ACHN (cell line): ENCODE data around the gene PLXNA4.
A peak's percentile ranks its signal among the peaks of the same experiment; 100 is the strongest.
"Not testable (repeated sequence)": the region's sequence is repeated elsewhere in the genome, so short reads cannot be mapped to it uniquely, and the experiment has no call there.

Experiments used
- DNase-seq: peaks from one replicate; pipeline ENCODE4 v3.0.0-alpha.2; 2015
- in situ Hi-C: cut with HindIII; loops from 2 replicates; pipeline ENCODE4 v1.10.0; 2017; ENCODE audit warnings: low sequenced_read_pairs, low pct_ligation_motif_present, low pct_unique_long_range_greater_than_20kb

The PLXNA4 gene

DNA sequence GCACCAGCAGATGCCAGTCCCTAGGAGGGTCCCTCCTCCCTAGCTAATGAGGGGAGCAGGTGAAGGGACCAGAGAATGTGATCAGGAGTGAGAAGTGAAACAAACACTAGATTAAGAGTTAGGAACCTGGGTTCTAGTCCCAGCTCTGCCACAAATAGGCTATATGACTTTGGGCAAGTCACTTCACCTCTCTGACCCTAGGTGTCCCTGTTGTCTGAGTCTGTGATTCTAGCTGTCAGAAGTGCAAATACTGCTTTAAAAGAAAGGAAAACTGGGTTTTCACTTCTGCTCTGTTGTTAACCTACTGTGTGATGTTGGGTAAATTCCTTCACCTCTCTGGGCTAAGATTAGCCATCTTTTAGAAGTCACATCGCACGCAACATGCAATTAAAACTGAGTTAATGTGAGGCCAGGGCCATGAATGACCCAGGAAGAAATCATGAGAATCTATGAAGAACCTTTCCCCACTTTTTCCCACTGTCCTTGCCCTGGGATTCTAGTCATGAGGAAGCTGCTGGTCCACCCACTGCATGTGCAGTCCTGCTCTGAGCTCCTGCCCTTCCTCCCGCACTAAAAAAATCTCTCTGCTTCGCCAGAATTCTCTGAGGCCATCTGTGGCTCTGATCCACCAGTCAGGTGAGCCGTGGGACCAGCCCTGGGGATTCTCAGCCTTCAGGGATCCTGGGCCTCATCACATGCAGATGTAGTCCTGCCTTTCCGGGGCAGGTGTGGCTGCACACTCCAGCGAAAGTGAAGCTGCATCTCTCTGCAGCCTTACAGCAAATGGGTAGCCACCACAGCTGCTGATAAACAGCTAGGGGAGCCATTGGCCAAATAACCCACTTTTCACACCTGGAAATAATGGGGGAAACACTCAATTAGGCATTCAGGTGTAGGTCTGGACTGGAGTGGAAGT lies 181.7 kb downstream of the PLXNA4 start:
- in situ Hi-C loops, result no loop called here
- peak; percentile 14 for DNase-seq

DNA sequence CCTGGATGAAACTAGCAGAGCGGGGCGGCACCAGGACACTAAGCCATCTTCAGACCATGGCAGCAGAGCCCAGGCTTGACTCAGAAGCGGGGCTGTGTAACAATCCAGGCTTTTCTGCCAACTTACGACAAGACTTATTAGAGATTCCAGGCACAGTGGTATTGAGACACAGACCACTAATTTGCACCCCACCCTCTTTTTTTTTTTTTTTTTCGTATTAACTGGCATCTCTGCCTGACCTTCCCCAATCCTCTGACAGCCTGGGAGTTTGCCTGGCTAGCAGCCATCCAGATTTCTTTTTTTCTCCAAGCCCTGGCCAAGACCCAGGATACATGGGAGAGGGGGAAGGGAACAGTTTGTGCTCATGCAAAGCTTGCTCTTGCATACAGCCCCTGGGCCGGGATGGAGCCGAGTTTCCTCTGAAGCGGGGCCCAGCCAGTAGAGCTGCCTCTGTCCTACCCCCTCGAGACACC lies 182.4 kb downstream of the PLXNA4 start:
- no peak for DNase-seq
- in situ Hi-C loops, result no loop called here

DNA sequence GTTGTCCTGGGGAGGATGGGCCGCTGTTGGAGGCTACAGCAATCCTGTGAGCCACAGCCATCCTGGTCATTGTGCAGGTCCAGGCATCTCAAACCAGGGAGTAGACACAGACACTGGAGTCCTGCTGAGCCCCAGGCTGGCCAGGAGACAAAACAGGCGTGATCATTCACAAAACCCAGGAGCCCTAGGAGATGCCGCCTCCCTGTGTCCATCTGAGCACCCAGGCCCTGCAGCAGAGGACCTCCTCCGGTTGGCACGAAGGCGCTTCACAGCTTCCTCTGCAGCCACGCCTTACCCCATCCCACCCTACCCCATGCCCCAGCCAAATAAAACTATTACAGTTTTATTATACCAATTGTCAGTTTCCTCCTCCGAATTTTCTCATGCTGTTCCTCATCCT lies 183.6 kb downstream of the PLXNA4 start:
- in situ Hi-C loops, result no loop called here
- no peak for DNase-seq

DNA sequence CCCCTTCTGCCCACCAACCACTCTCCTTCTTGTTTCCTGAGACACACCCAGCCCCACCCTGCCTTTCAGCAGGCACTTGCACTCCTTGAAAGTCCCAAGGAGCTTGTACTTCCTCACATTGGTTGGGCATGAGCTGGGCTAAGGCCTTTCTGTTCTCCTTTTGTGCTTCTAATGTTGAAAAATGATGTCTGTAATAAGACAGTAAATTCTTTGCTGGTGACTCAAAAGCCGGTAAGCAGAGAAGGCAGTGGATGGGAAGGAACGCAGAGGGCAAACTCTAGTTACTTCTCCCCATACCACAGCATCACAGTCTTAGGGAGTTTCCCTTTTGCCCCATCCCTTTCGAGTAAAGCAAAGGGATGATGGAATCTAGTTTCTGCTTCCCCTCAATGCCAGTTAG lies 185.6 kb downstream of the PLXNA4 start:
- in situ Hi-C loops, result no loop called here
- no peak for DNase-seq

DNA sequence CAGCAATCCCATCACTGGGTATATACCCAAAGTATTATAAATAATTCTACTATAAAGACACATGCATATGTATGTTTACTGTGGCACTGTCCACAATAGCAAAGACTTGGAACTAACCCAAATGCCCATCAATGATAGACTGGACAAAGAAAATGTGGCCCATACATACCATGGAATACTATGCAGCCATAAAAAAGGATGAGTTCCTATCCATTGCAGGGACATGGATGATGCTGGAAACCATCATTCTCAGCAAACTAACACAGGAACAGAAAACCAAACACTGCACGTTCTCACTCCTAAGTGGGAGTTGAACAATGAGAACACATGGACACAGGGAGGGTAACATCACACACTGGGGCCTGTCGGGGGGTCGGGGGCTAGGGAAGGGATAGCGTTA lies 186.2 kb downstream of the PLXNA4 start:
- in situ Hi-C loops, DNase-seq: not testable (repeated sequence)

DNA sequence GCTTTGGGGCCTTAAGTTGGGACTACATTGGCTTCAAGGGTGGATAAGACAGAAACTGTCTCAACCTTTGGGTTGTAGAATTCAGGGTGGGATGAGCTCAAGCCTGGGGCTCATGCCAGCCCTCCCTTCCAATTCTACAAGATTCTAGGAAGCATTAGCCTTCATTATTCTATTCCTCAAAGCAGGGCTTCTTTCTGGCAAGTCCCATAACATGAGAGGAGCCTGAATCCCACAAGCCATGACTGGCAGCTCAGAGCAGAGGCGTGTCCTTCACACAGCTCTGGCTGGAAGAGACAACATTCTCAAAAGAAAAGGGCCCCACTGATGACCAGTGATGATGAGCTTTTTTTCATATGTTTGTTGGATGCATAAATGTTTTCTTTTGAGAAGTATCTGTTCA lies 187.6 kb downstream of the PLXNA4 start:
- in situ Hi-C loops, result no loop called here
- no peak for DNase-seq

DNA sequence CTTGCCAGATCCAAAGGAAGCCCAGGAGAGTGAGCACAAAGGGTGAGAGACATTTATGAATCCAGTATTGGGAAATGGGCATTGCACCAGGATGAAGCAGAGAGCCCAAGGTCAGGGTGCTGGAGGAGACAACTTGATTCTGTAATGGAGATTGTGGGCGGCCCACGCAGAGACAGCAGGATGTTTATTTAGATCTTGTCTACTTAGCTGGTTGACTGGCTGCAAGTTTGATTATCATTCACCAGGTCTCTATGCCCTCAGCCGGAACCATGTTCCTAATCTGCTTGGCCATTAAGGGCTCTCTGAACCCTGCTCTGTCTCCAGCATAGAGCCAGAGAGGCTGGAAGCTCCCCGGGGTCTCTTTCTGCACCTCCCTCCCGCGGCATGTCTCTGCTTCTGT lies 188.7 kb downstream of the PLXNA4 start:
- DNase-seq, result no peak
- in situ Hi-C loops, result no loop called here

DNA sequence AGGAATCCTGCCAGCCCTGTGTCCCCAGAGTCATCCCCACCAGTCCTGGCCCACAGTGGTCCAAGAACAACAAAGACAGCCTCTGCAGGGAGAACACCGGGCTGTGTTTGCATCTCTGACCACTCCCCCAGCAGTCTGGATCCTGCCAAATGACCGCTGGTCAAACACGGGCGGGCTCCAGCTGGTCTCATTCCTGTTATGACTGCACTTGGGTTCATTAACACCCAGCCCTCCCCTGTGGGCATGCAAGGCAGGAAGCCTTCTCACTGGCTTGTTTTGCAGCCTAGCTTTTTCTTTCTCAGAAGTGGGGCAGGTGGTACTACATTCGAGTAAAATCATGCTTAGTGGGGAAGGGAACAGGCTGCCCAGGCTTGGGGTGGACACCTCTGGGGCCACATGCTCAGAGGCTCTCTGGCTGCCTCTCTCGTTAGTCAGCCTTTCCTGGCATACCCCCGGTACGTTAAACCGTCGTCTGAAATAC lies 190.0 kb downstream of the PLXNA4 start:
- in situ Hi-C loops, result no loop called here
- DNase-seq, result no peak

DNA sequence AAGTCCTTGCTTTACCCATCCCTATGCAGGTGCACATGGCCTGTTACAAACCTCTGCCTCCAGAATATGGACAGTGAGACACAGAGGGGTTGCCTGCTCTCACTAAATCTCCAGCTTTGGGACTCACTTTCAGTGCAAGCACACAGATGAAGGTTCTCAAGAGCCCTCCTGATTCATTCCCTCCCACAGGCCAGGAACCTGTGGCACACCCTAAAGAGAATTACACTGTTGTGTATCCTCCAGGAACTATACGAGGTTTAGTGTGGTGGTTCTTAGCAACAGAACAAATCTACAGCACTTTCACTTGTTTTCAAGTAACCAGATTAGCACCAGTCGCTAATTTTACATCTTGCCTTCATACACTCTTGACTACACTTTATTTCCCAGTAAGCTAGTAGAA lies 192.3 kb downstream of the PLXNA4 start:
- in situ Hi-C loops, result no loop called here
- no peak for DNase-seq

DNA sequence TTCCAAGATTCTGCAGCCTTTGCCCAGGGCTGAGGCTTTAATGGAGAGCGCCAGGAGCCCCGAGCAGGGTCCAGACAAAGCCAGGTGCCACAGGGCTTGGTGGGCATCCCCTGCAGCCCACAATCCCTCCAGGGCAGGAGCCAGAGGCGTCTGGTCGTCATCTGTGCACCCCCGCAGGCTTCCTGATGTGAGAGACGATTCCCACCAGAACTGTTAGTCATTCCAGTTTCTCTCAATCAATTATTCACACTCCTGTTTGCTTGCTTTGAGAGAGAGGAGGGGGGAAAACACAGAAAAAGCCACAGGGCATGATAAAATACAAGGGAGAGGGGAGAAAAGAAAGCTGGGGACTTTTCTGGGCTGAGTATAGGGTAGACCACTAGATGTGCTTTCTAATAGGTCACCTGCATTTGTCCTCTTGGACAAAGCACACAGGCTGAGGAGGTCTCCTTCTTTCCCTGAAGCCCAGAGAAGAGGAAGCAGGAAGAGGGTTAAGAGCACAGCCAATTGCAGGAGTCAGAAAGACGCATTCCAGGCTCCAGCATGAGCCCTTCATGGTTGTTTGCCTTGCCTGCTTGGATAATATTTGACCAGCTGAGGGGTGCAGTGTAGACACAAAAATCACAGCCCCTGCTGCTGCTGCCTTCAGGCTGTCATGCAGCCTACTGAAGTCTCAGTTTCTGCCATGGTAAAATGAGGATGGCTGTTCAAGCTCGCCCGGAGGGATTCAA lies 194.4 kb downstream of the PLXNA4 start:
- peak; percentile 61 for DNase-seq
- in situ Hi-C loops, result no loop called here

DNA sequence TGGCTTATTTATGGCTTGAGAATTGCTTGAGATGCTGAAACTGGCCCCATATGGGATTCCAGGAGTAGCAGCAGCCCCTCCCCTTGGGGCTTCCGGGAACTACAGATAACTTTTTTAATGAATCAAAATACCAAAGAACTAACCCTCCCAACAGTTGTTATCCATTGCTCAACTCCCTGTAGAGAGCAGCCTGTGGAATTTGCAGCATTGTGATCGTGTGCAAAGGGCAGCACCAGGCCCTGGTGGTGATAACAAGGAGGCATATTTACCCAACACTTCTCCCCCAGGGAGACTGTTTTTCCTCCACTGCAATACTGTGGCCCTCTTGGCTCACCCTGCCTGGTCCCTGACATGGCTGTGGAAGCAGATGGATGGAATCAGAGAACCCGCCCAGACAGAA lies 196.2 kb downstream of the PLXNA4 start:
- in situ Hi-C loops, result no loop called here
- no peak for DNase-seq

DNA sequence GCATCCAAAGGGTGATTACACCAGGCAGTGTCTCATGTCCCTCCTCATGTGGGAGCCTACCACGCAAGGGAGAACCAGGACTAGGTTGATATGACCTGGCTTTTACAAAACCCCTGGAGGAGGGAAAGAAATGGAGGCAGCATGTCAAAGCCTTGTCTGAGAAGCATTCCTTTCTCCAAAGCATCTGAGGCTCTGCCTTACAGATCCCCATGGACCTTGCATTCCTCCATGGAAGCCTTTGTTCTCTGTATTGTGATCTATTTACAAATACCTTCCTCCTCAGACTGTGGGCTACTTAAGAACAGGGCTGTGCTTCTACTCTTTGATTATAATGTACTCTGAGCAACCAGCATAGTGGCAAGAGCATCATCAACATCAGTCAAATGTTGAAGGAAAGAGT lies 197.0 kb downstream of the PLXNA4 start:
- in situ Hi-C loops, result no loop called here
- no peak for DNase-seq

DNA sequence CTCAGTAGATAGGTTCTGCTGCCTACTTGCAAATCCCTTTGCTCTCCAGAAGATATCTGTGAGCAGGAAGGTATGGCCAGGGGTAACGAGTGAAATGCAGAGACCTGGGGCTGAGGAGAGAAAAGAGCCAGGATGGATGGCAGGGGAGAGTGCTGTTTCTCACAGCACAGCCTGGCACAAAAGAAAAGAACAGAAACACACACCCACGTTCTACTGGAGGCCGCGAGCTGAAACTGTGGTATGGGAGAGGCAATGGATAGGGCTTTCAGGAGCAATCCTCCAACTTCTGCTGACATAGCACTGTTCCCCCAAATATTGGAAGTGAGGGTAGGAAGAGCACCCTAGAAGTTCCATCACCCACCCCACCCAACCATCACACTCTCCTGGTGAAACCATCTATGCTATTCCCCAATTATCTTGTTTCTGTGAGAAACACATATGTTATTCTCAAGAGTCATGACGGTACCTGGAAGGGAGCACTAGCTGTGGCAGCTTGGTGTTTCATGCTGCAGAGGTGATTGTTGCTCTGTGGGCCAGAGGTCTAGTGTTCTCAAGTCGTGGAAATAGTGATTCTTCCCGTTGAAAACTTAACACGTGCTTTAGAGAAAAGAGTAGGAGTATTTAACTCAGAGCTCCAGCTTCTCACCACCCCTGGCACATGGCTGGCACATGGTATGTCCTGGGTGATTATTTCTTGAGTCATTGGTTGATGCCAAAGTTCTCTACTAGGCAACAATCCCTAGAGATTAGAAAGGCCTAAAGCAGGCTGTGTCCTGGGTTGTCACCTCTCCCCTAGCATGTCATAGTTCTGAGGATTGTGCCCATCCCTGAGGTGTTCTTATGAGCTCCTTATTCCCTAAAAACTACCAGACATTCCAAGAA lies 198.3 kb downstream of the PLXNA4 start:
- DNase-seq, result no peak

DNA sequence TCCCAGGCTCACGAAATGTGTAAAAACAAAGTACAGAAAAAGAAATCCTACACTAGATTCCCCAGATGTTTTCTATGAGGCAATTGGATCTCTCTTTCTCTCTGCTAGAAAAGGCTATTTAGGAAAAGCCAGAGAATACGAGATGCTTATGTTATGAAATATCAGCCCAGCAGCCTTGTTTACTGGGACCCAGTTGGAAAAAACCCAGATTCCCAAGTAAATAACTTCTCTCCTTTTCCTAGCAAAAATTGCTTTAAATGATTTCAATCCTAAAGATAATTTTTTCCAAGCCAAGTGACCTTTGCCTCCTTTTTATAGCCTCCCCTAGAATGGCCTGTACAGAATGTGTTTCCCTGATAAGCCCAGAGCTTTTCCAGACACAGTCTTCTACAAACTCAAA lies 199.3 kb downstream of the PLXNA4 start:
- in situ Hi-C loops, result no loop called here
- no peak for DNase-seq

More for the DNA sequence above, 198.3 kb downstream of the PLXNA4 start:
- in situ Hi-C loops, result no loop called here

DNA sequence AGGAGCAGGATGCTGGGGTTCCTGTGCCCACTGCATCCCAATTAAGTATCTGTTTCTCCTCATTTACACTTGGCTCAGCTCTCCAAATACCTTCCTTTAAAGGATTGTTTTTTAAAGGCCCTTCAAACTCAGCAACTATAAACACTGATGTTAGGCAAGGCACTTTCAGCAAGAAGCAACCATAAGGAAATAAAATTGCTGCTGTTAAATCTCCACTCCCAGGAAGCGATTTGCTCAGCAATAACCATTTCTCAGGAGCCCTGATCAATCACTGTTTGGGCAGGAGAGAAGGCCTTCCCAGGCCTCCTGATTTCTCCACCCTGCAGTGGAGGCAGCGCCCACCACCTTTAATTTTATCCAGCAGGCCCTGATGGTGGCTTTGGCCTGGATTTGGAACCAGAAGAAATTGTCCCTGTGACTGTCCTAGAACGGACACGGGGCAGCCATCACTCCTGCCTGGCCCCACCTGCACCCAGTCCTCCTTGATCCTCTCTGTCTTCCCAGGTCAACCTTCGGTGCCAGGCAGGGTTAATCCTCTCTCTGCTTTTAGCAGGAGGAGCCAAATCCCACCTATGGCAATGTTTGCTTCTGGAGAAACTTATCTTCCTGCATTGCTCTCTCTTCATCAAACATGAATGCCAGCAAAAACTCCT lies 199.8 kb downstream of the PLXNA4 start:
- no peak for DNase-seq
- in situ Hi-C loops, result no loop called here

DNA sequence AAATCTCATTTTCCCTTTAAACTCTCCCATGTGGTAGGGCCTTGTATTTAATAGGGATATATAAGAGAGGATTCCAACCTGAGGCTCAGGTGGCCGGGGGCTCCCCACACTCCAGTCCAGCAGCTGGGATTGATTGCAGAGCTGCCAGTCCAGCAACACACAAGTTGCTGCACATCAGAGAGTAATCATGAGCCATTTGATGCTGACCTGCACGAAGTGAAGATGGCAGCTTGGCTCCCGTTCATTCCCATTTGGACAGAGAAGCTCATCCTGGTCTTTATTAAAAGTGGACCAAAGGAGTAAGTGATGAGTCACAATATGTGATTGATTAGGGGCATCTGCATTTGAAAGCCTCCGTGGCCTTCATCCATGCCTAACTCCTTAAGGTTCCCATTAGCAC lies 202.4 kb downstream of the PLXNA4 start:
- in situ Hi-C loops, result no loop called here
- no peak for DNase-seq

DNA sequence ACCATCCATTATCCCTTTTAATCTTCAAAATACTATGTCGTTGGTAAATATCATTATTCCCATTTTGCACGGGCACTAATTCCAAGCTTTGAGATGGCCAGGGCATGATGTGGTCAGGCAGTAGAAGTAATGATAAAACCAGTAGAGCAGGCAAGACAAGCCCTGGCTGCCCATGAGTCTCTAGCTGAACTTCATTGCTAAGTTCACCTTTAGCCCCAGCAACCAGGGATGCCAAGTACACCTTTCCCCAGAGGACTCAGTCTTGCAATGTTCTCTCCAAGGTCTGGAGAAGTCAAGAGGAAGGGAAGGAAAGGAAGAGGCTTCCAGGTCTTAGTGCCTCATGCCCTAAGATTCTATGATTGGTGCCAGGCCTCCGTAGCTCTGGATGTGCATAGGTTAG lies 203.2 kb downstream of the PLXNA4 start:
- in situ Hi-C loops, result no loop called here
- DNase-seq, result no peak

DNA sequence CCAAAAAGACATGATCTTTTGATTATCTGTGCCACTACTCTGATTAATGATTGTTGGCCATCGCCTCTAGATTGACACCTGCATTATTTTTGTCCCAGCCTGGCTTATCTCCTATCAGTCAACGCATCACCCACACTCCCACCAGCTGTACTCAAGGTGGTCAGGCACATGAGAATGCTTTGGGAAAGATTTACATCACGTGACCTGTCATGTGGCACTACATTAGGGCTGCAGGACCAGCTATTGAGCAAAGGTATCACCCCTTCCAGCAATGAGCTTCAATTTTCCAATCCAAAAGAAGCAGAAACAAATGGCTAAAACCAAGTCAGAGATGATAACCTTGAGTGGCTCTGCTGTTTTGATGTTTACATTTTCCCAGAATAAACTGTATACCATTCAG lies 204.3 kb downstream of the PLXNA4 start:
- no peak for DNase-seq
- in situ Hi-C loops, result no loop called here
